Endothelial cell of umbilical vein (primary cell): ENCODE results near the gene GPR78.

ENCODE experiments used
- EZH2 ChIP-seq: IDR thresholded peaks from 2 replicates; pipeline ENCODE4 v1.6.1; 2012; ENCODE audit warnings: borderline replicate concordance, low read depth, mild to moderate bottlenecking, moderate library complexity, low read length, inconsistent platforms; ENCODE audit not compliant: severe bottlenecking
- GATA2 ChIP-seq: IDR thresholded peaks from 2 replicates; pipeline ENCODE4 v1.7.0; 2011; ENCODE audit warnings: low read depth, mild to moderate bottlenecking, moderate library complexity, mixed read lengths, low read length; ENCODE audit not compliant: insufficient read length, insufficient read depth
- MYC ChIP-seq: IDR thresholded peaks from one replicate; pipeline ENCODE4 v1.6.1; 2011; ENCODE audit warnings: mild to moderate bottlenecking, low read depth, low read length
- POLR2A ChIP-seq: IDR thresholded peaks from 2 replicates; pipeline ENCODE4 v1.6.1; 2012; ENCODE audit warnings: low read depth, mild to moderate bottlenecking, control low read depth, low read length
- POLR2AphosphoS5 ChIP-seq: IDR thresholded peaks from 2 replicates; pipeline ENCODE4 v1.6.1; 2012; ENCODE audit warnings: low read depth, mild to moderate bottlenecking, control low read depth, low read length, moderate library complexity; ENCODE audit not compliant: insufficient read depth
- TF ChIP-seq, protein P1 (sequence below), 2 donors: IDR thresholded peaks; 1 replicate in 1 of 2; 2 replicates in 1 of 2; pipeline ENCODE4 v1.5.1; 2011; ENCODE audit warnings: low read length in 2 of 2, mild to moderate bottlenecking in 2 of 2, moderate library complexity in 2 of 2, control low read depth in 1 of 2, inconsistent platforms in 1 of 2, low read depth in 1 of 2; ENCODE audit not compliant: insufficient read depth in 1 of 2; ENCODE audit errors: extremely low read depth in 1 of 2
- TF ChIP-seq, protein P2 (sequence below): IDR thresholded peaks from 2 replicates; pipeline ENCODE4 v1.6.1; 2011; ENCODE audit not compliant: insufficient read depth, insufficient read length

DNA sequence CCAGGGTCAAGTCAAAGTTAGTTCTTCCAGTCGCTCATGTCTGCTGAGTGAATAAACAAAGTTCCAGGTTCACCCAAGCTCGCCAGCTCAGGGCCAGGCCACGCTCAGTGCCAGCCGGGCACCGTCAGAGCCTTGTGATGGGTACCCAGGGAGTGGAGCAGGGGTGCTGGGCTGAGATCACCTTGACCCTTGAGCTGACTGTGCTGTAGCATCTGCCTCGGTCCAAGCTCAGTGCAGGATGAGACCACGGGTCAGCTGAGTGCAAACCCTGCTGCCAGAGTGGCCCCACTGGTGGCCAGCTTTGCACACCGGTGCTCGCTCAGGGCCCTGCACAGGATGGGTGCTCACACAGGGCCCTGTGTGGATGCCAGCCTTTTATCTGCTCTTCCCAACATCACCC is 16.7 kb downstream of the GPR78 start:
- TF ChIP-seq POLR2A (no peak), POLR2AphosphoS5 (no peak), MYC (no peak), GATA2 (no peak), EZH2 (no peak)
- TF ChIP-seq, protein P1, sequence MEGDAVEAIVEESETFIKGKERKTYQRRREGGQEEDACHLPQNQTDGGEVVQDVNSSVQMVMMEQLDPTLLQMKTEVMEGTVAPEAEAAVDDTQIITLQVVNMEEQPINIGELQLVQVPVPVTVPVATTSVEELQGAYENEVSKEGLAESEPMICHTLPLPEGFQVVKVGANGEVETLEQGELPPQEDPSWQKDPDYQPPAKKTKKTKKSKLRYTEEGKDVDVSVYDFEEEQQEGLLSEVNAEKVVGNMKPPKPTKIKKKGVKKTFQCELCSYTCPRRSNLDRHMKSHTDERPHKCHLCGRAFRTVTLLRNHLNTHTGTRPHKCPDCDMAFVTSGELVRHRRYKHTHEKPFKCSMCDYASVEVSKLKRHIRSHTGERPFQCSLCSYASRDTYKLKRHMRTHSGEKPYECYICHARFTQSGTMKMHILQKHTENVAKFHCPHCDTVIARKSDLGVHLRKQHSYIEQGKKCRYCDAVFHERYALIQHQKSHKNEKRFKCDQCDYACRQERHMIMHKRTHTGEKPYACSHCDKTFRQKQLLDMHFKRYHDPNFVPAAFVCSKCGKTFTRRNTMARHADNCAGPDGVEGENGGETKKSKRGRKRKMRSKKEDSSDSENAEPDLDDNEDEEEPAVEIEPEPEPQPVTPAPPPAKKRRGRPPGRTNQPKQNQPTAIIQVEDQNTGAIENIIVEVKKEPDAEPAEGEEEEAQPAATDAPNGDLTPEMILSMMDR (IDR thresholded peaks at IDR 0.05; ENCODE audit: extremely low read depth in 1 of 2, insufficient read depth in 1 of 2, low read depth in 1 of 2, low read length in 2 of 2), result no peak
- TF ChIP-seq, protein P2, sequence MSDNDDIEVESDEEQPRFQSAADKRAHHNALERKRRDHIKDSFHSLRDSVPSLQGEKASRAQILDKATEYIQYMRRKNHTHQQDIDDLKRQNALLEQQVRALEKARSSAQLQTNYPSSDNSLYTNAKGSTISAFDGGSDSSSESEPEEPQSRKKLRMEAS, result no peak
